Glomerular endothelial cell (primary cell): Measurements from ENCODE around the gene LAMB2. TPM values are rescaled to one million over a fixed set of nuclear protein-coding genes. Genes with fewer than 3 reads are reported as not detected.
A peak's percentile ranks its signal among the peaks of the same experiment; 100 is the strongest.

ENCODE experiments used
- DNase-seq: peaks from one replicate; pipeline ENCODE4 v3.0.0-alpha.2; 2011; ENCODE audit warnings: low read depth, low spot score; ENCODE audit errors: extremely low read depth
- total RNA-seq: library from RNA; depleted of rRNA; stranded (reverse); fragments of >200 nt; gene quantifications from 2 replicates; pipeline ENCODE4 v1.2.3, GENCODE V29; 2015

Gene LAMB2
- 1,071 and 1,381 TPM in 2 replicates for total RNA-seq

DNA sequence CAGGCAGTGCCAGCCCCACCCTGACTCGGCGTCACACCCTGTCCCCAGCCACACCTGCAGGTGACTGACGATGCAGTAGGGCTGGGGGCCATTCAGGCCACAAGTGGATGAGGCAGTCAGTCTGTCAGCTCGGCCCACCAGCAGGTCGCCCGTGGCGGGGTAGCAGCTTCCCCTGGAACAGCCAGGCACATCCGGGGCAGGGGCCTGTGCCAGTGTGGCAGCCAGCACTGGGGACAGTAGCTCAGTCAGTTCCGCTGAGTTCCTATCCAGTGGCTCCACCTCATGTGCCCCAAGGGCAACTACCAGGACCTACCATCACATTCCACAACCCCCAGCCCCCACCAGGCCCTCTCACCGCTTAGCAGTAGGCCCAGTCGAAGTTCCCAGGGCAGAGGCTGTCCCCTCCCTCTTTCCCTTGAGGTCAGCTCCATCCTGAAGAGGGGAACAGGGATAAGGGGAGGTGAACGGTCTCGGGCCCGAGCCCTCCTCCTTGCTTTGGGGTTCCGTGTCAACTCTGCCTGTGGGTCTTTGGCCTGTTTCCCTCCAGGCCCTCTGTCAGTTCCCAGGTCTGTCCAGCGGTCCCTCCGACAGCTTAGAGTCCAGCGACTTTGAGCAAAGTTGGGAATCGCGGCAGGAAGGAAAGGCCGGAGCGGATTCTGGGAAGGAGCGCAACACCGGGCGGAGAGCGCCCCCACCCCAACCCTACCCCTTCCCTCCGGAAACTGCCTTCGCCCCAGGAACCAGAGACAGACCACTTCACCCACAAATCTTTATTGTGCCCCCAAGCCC lies at the start of gene LAMB2:
Gene LAMB2, minus strand, starts transcription at position 614 of the 789 bp plus-strand sequence. Its CDS starts 183 bp downstream, at position 431.
- peak; percentile 48 for DNase-seq

GRCh38 chr3:49181351-49181750 lies 48.5 kb upstream of the LAMB2 start:
- DNase-seq = no peak

DNA sequence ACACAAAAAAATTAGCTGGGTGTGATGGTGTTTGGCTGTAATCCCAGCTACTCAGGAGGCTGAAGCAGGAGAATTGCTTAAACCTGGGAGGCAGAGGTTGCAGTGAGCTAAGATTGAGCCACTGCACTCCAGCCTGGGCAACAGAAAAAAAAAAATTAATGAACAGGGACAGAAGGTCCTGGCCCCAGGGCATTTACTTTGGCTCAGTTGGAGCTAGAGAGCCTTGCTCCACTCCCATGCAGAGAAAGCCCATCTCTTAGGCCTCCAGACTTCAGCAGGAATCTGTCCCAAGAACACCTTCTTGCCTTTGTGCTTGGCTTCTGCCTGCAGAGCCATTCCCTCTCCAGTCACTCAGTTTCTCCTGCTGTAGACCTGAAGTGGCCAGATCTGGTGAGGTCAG lies 47.3 kb upstream of the LAMB2 start:
- DNase-seq = no peak

- DNase-seq = no peak
Measured at GRCh38 chr3:49177073-49177472, 44.2 kb upstream of the LAMB2 start.

- DNase-seq = no peak
Measured at GRCh38 chr3:49175530-49175929, 42.7 kb upstream of the LAMB2 start.

DNA sequence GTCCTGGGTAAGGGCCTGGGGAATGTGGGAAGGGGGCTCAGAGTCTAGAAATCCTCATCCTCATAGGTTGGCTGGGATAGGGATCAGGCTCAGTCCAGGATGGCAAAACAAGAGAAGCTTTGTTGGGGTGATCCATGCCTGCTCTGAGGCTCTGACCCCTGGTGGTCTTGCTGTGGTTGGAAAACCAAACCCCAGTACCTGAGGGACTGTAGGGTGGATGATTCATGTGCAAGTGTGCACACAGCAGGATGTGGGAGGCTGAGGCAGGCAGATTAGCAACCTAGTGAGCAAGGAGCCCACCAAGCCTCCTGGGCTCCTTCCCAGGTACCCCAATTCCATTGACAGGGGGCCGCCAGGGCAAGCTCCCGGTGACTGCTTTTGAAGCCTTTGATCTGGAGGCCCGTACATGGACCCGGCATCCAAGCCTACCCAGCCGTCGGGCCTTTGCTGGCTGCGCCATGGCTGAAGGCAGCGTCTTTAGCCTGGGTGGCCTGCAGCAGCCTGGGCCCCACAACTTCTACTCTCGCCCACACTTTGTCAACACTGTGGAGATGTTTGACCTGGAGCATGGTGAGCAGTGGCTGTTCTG lies 41.6 kb upstream of the LAMB2 start:
- DNase-seq = no peak

DNA sequence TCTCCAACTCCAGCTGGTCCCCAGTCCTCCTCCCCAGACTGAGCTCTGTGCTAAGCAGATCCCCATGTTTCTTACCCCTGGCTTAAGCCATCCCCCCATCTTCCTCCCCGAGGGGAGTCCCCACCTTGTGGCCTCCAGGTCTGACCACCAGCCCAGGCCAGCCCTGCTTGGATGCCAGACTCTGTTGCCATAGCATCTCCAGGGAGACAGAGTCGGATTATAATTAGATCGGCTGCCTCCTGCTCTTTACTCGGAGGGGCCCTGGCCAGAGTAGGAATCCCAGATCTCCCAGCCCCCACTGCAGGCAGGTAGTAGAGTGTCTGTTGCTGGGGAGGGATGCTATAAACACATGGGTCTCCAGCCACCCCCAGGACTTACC lies 40.9 kb upstream of the LAMB2 start:
- no peak for DNase-seq

DNA sequence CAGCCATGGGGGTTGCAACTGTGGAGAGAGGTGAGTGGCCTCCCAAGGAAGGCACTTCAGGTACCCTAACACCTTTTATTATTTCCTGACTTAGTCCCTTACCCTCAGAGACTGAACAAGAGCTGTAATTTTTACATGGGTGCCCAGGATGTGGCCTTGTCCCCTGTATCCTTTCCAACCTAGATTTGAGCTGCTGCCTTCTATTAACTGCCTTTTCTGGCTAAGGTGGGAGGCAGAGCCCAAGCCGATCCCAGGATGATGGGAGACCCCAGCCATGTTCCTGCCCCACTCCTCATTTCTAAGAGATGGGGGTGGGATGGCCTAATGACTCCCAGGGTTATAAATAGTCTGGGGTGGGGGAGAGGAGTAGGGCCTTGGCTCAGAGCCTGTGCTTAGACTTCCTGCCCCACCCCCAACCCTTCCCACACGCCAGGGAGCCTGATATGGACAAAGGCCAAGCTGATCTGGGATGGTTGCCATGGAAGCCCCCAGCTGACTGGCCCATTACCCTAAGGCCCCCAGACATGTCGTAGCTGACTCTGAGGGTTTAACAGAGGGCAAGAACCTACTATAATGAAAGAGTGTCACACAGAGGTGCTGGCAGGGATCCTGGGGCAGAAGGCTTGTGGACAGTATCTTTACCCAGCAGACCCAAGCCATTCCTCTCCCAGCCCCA lies 40.4 kb upstream of the LAMB2 start:
- DNase-seq = peak; percentile 45

DNA sequence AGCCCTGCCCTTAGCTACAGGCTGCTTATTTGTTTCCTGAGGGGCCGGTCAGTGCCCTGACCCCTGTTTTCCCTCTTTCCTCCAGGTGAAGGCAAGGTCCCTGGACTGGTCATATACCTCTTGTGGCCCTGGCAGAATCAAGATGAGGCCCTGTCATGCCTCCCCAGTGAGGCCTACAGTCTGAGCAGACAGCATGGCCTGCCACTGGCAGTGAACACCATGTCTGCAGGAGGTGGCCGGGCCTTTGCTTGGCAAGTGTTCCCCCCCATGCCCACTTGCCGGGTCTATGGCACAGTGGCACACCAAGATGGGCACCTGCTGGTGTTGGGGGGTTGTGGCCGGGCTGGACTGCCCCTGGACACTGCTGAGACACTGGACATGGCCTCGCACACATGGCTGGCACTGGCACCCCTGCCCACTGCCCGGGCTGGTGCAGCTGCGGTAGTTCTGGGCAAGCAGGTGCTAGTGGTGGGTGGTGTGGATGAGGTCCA lies 39.7 kb upstream of the LAMB2 start:
- no peak for DNase-seq

DNA sequence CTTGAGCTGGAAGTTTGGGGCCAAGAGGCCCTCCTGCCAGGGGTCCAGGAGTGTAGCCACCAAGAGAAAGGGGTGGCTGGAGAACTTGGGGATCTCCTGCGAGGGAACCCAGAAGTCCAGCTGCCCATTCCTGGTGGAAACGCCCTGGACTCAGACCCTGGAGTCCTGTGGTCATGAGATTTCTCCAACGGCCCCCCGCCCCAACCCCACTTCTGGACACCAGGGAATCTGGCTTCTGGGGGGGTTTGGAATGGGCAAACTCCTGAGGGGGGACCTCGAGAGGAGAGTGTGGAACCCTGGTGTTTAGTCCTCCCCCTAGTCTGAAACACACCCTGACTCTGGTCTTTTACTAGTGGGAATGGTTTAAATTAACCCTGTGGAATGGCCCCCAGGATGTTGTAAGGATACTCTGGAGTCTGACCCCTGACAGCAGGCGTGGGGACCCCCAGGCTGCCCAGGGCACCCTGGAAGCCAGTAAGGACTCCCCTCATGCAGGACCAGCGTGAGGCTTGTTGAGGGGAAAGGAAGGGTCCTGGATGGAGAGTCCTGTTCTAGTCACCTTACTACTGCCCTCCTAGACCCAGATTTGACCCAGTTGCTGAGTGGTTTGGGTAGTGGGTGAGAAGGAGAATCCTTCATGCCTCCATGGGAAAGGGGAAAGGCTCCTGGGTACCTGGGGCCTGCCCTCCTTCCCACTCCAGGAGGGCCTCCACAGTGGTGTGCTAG lies 39.1 kb upstream of the LAMB2 start:
- DNase-seq = no peak

DNA sequence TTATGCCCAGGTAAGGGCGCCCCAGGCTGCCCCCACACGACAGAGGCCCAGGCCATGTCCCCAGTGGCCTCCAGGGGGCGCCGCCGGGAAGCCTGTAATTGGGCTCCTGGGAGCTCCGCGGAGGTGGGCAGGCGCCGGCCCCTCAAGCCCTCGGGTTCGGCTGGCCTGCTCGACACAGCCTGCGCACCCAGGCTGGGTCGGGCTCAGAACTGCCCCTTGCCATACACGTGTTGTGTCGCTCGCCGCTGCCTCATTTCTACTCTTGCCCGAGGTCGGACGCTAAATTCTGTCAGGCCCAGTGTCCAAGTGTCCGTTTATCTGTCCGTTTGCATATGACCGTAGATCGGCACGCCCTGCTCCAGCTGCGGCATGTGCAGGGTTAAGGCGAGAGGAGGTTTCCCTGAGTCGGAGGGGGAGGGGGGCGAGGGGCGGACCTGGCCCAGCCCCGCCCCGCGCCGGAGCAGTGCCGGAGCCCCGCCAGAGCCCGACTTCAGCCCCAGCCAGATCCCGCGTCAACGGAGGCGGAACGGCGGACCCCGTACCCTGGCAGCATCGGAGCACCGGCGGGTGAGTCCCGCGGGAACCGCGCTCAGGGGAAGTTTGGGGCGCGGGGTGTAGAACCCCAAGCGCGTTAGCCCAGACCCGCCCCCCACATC lies 38.4 kb upstream of the LAMB2 start, which contains the start of gene KLHDC8B:
Gene KLHDC8B, plus strand, starts transcription at position 480 of the 656 bp plus-strand sequence. CDS start 1,172 bp downstream, outside the sequence.
- peak; percentile 33 for DNase-seq

GRCh38 chr3:49170744-49171118 lies 37.9 kb upstream of the LAMB2 start:
- DNase-seq = no peak

- no peak for DNase-seq
Measured at GRCh38 chr3:49166752-49167556, 34.1 kb upstream of the LAMB2 start.

- DNase-seq = no peak
Measured at GRCh38 chr3:49165771-49166751, 33.2 kb upstream of the LAMB2 start, which contains the start of gene CCDC71. CCDC71 (minus strand) TSS chr3:49166331; CDS start chr3:49164208, 2,123 bp downstream.

DNA sequence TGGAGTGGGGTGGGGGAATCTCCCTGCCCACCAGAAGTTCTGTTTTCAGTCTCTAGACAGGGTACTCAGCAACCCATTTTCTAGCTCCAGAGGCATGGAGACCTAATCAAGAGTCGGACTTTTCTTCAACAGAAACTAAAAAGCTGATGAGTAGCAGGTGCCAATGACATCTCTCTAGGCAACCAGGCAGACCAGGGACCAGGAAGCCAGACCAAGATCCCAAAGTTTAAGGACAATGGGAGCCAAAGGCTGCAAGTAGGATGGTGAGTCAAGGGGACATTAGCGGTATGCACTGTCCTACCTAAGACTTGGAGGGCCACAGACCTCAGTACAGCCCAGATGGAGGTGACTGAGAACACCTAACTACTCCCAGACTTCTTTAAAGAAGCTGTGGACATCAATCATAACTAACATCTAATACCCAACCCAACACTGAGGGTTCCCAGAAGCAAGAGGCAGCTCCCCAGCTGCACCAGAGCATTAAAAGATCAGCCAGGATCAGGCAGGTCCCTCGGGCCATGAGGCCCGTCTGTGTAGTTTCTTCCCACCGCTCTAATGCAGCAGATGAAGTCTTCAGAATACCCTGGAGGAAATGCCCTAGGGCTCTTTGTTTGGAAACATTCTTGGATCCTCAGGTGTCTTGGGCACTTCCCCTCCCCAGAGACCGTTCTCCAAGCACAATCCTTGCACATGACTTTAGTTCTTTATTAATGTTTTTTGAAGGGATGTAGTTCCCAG lies 32.3 kb upstream of the LAMB2 start:
- no peak for DNase-seq

- DNase-seq = no peak
Measured at GRCh38 chr3:49163609-49164008, 30.8 kb upstream of the LAMB2 start.

DNA sequence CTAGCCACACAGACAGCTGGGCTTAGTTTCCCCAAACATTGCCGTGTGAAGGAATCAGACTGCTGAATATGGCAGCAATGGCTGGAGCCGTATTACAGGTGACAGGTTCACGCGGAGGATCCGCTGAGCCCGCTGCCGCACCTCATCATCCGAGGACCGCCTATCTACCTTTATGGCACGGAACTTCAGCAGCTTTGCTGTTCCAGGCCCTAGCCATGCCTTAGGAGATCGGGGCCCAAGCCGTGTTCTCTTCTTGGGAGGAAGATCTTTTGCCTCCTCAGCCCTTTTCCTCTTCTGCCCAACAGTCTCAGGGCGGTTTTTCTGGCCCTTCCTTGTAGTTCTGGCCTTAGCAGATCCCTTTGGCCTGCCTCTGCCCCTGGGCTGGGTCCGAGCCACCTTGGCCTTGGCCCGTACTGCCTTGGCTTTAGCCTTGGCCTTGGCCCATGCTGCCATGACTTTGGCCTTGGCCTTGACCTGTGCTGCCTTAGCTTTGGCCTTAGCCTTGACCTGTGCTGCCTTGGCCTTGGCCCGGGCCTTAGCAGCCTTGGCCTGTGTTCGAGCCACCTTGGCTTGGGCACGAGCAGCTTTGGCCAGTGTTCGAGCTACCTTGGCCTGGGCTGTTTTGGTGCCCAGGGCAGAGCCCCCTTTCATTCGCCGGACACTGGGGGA lies 30.0 kb upstream of the LAMB2 start:
- DNase-seq = no peak
